Upper lobe of left lung (tissue), 4 donors: ENCODE data around the gene ERFE.

Source experiments
- POLR2A ChIP-seq, 4 donors: fragments of 450-650 bp; IDR thresholded peaks; one replicate each; pipeline ENCODE4 v1.5.1; 2016 to 2017; ENCODE audit warnings: antibody characterized with exemption in 4 of 4, mild to moderate bottlenecking in 2 of 4
- TF ChIP-seq, protein P1 (sequence below), 6 experiments: fragments of 450-650 bp in 4 of 6; fragments of 200-600 bp in 2 of 6; sonication (generic) in 2 of 6; IDR thresholded peaks; one replicate each; pipeline ENCODE4 v1.5.1; 2016 to 2019; ENCODE audit warnings: antibody characterized with exemption in 6 of 6

DNA sequence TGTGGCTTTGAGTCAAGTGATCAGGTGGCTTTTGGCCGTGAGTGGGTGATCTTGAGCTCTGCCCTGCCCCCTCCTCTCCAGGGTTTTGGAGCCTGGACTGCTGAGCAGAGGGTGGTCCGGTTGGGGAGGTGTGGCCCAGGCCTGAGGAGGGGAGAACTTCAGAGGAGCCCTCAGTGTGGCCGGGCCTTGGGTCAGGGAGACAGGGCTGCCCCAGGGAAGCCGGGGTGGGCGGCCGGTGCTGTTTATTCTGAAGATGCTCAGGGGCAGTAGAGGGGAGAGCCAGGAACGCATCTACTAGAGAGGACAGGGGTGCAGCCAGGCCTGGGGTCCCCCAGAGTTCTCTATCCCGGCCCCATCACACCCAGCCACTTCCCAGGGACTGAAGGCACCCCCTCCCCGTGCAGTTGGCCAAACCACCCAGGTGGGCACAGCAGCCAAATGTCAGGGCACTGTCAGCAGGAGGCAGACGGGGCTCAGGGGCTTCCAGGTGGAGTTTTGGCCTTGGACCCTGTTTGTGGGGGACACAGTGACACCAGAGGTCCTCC, 963 bp downstream of the ERFE start:
- TF ChIP-seq POLR2A (IDR thresholded peaks at IDR 0.05): no peak
- TF ChIP-seq, protein P1, sequence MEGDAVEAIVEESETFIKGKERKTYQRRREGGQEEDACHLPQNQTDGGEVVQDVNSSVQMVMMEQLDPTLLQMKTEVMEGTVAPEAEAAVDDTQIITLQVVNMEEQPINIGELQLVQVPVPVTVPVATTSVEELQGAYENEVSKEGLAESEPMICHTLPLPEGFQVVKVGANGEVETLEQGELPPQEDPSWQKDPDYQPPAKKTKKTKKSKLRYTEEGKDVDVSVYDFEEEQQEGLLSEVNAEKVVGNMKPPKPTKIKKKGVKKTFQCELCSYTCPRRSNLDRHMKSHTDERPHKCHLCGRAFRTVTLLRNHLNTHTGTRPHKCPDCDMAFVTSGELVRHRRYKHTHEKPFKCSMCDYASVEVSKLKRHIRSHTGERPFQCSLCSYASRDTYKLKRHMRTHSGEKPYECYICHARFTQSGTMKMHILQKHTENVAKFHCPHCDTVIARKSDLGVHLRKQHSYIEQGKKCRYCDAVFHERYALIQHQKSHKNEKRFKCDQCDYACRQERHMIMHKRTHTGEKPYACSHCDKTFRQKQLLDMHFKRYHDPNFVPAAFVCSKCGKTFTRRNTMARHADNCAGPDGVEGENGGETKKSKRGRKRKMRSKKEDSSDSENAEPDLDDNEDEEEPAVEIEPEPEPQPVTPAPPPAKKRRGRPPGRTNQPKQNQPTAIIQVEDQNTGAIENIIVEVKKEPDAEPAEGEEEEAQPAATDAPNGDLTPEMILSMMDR (IDR thresholded peaks at IDR 0.05): no peak
